ENCODE results near the gene BTNL2.
"Not testable (repeated sequence)": the region's sequence is repeated elsewhere in the genome, so short reads cannot be mapped to it uniquely, and the experiment has no call there.

Gene BTNL2

GRCh38 chr6:32406857-32407256 is at the start of gene BTNL2:
Gene BTNL2, minus strand, starts transcription at chr6:32407181. Its CDS starts 58 bp downstream, at chr6:32407123.
- DNase-seq: no peak

- no peak for DNase-seq
These were observed 42.2 kb upstream of the BTNL2 start for GRCh38 chr6:32449088-32449736.

- DNase-seq: no peak
These were observed 41.0 kb upstream of the BTNL2 start for GRCh38 chr6:32447932-32448331.

GRCh38 chr6:32445321-32445854 is 38.4 kb upstream of the BTNL2 start:
- DNase-seq: no peak

GRCh38 chr6:32444433-32444832 is 37.5 kb upstream of the BTNL2 start:
- DNase-seq: no peak

GRCh38 chr6:32442977-32443552 is 36.1 kb upstream of the BTNL2 start:
- no peak for DNase-seq

GRCh38 chr6:32442243-32442667 is 35.3 kb upstream of the BTNL2 start:
- no peak for DNase-seq

- DNase-seq: peak; percentile 40
These were observed 32.7 kb upstream of the BTNL2 start, which contains the start of gene HLA-DRA for GRCh38 chr6:32439602-32440214. Gene HLA-DRA, plus strand, starts transcription at chr6:32439887. Its CDS starts 64 bp downstream, at chr6:32439951.

GRCh38 chr6:32439139-32439538 is 32.2 kb upstream of the BTNL2 start:
- no peak for DNase-seq

GRCh38 chr6:32436995-32437836 is 30.2 kb upstream of the BTNL2 start:
- no peak for DNase-seq

- no peak for DNase-seq
These were observed 29.2 kb upstream of the BTNL2 start for GRCh38 chr6:32436186-32436585.

GRCh38 chr6:32433950-32434349 is 27.0 kb upstream of the BTNL2 start:
- not testable (repeated sequence) for DNase-seq

GRCh38 chr6:32432050-32432450 is 25.1 kb upstream of the BTNL2 start:
- no peak for DNase-seq

GRCh38 chr6:32431142-32431541 is 24.2 kb upstream of the BTNL2 start:
- DNase-seq: no peak

- DNase-seq: no peak
These were observed 23.2 kb upstream of the BTNL2 start for GRCh38 chr6:32430179-32430578.

GRCh38 chr6:32427934-32428474 is 21.0 kb upstream of the BTNL2 start:
- DNase-seq: no peak

GRCh38 chr6:32427218-32427617 is 20.2 kb upstream of the BTNL2 start:
- DNase-seq: no peak

GRCh38 chr6:32426338-32426737 is 19.4 kb upstream of the BTNL2 start:
- no peak for DNase-seq

GRCh38 chr6:32424589-32425300 is 17.8 kb upstream of the BTNL2 start:
- no peak for DNase-seq

GRCh38 chr6:32416036-32416435 is 9.1 kb upstream of the BTNL2 start:
- no peak for DNase-seq

GRCh38 chr6:32415521-32416019 is 8.6 kb upstream of the BTNL2 start:
- DNase-seq: peak; percentile 83
